CD14-positive monocyte (primary cell): ENCODE measurements around the gene MYO7A. TPM values are rescaled to one million over a fixed set of nuclear protein-coding genes. Genes with fewer than 3 reads are reported as not detected.

Experiments used
- DNase-seq, 3 donors: peaks; one replicate each; pipeline ENCODE4 v3.0.0-alpha.2; 2011 to 2022
- H2AFZ ChIP-seq: 2 replicates; pipeline ENCODE4 v1.6.0; 2012; ENCODE audit warnings: mild to moderate bottlenecking, low read depth, low read length, inconsistent platforms; ENCODE audit not compliant: insufficient read depth, poor library complexity, severe bottlenecking
- H3K27ac ChIP-seq, 2 donors: 1 replicate in 1 of 2; 2 replicates in 1 of 2; pipeline ENCODE4 v1.5.1; 2012 to 2013; ENCODE audit warnings: low read length in 2 of 2, control low read depth in 1 of 2, inconsistent platforms in 1 of 2, low read depth in 1 of 2, mild to moderate bottlenecking in 1 of 2
- H3K27me3 ChIP-seq, 2 donors: one replicate each; pipeline versions ENCODE4 v1.6.0 to v1.6.1; 2011 to 2013; ENCODE audit warnings: low read length in 2 of 2; ENCODE audit not compliant: control insufficient read depth in 2 of 2, insufficient read depth in 2 of 2
- H3K36me3 ChIP-seq, 2 donors: replicated peaks in 1 of 2; 1 replicate in 1 of 2; 2 replicates in 1 of 2; pipeline versions ENCODE4 v1.5.1 to v1.6.1; 2012 to 2013; ENCODE audit warnings: low read length in 2 of 2, control low read depth in 1 of 2, inconsistent platforms in 1 of 2, mild to moderate bottlenecking in 1 of 2; ENCODE audit not compliant: insufficient read depth in 2 of 2, control insufficient read depth in 1 of 2
- H3K4me1 ChIP-seq, 2 donors: 1 replicate in 1 of 2; 2 replicates in 1 of 2; pipeline versions ENCODE4 v1.5.1 to v1.6.1; 2012 to 2013; ENCODE audit warnings: low read length in 2 of 2, control low read depth in 1 of 2, inconsistent platforms in 1 of 2, mild to moderate bottlenecking in 1 of 2, moderate library complexity in 1 of 2; ENCODE audit not compliant: insufficient read depth in 2 of 2, control insufficient read depth in 1 of 2
- H3K4me2 ChIP-seq: replicated peaks from 2 replicates; pipeline ENCODE3; 2012; ENCODE audit warnings: low read length, moderate library complexity, mild to moderate bottlenecking; ENCODE audit not compliant: poor library complexity, severe bottlenecking; ENCODE audit errors: extremely low read depth
- H3K4me3 ChIP-seq, 3 experiments: fragments of 200-600 bp in 1 of 3; sonication (generic) in 1 of 3; replicated peaks in 1 of 3; 1 replicate in 2 of 3; 2 replicates in 1 of 3; pipeline ENCODE4 v1.5.1; 2011 to 2013; ENCODE audit warnings: low read length in 3 of 3, mild to moderate bottlenecking in 3 of 3, control low read depth in 2 of 3, low read depth in 2 of 3, inconsistent platforms in 1 of 3, moderate library complexity in 1 of 3
- H3K79me2 ChIP-seq: 2 replicates; pipeline ENCODE4 v1.6.0; 2012; ENCODE audit warnings: mild to moderate bottlenecking, control low read depth, inconsistent platforms, low read length, moderate library complexity; ENCODE audit not compliant: insufficient read depth
- H3K9ac ChIP-seq: 2 replicates; pipeline ENCODE4 v1.6.0; 2017; ENCODE audit warnings: low read length, mild to moderate bottlenecking; ENCODE audit not compliant: insufficient read depth, poor library complexity, severe bottlenecking
- H3K9me3 ChIP-seq, 2 donors: replicated peaks in 1 of 2; 1 replicate in 1 of 2; 2 replicates in 1 of 2; pipeline versions ENCODE4 v1.5.1 to v1.6.1; 2012 to 2013; ENCODE audit warnings: low read length in 2 of 2, control low read depth in 1 of 2; ENCODE audit not compliant: control insufficient read depth in 1 of 2, insufficient read depth in 1 of 2
- H4K20me1 ChIP-seq: 2 replicates; pipeline ENCODE4 v1.6.0; 2012; ENCODE audit warnings: mild to moderate bottlenecking, low read length, control low read depth, moderate library complexity; ENCODE audit not compliant: insufficient read depth
- H3K27ac Mint-ChIP-seq, 7 donors: one replicate each; pipeline ENCODE4 v1.8.0; 2020; ENCODE audit warnings: mild to moderate bottlenecking in 7 of 7, mixed read lengths in 7 of 7, moderate library complexity in 6 of 7, inconsistent platforms in 2 of 7
- H3K27me3 Mint-ChIP-seq, 3 donors: one replicate each; pipeline ENCODE4 v1.8.0; 2021 to 2022; ENCODE audit warnings: low read depth in 3 of 3, mild to moderate bottlenecking in 3 of 3, mixed read lengths in 3 of 3, moderate library complexity in 3 of 3, inconsistent platforms in 1 of 3
- H3K36me3 Mint-ChIP-seq, 2 donors: one replicate each; pipeline ENCODE4 v1.8.0; 2020; ENCODE audit warnings: mixed read lengths in 2 of 2, inconsistent platforms in 1 of 2, mild to moderate bottlenecking in 1 of 2
- H3K4me1 Mint-ChIP-seq: one replicate; pipeline ENCODE4 v1.8.0; 2020; ENCODE audit warnings: mild to moderate bottlenecking, mixed read lengths
- H3K4me3 Mint-ChIP-seq, 2 donors: one replicate each; pipeline ENCODE4 v1.8.0; 2020; ENCODE audit warnings: mild to moderate bottlenecking in 2 of 2, mixed read lengths in 2 of 2, moderate library complexity in 1 of 2
- H3K9me3 Mint-ChIP-seq, 7 donors: one replicate each; pipeline ENCODE4 v1.8.0; 2020 to 2022; ENCODE audit warnings: mixed read lengths in 7 of 7, mild to moderate bottlenecking in 6 of 7, moderate library complexity in 6 of 7, inconsistent platforms in 2 of 7
- WGBS: methylation state at CpG from one replicate; pipeline ENCODE4 v1.1.5; 2013; ENCODE audit warnings: missing lambda C conversion rate; ENCODE audit not compliant: insufficient coverage; 5-methylcytosine and 5-hydroxymethylcytosine counted together
- intact Hi-C, 2 donors: fragments of 100-400 bp; cut with micrococcal nuclease; formaldehyde crosslinking; loops; one replicate each; pipeline versions ENCODE4 v1.15.0 to v1.15.1; 2023
- polyA plus RNA-seq, 3 donors: library from polyadenylated mRNA; depleted of rRNA in 1 of 3; unstranded in 2 of 3; stranded (reverse) in 1 of 3; fragments of 300-500 nt in 2 of 3; fragments of >200 nt in 1 of 3; fragmentation: Illumina TruSeq in 2 of 3; gene quantifications; 1 replicate in 2 of 3; 2 replicates in 1 of 3; pipeline ENCODE4 v1.2.3, GENCODE V29; 2012 to 2021
- TF ChIP-seq, protein P1 (sequence below): fragments of 200-600 bp; IDR thresholded peaks from one replicate; pipeline ENCODE4 v1.8.0; 2022; ENCODE audit warnings: antibody characterized with exemption, mild to moderate bottlenecking

Gene MYO7A
- polyA plus RNA-seq, 3 donors, result 3.5 to 7.8 (median 3.6) TPM

GRCh38 chr11:77093987-77094840, 33.8 kb upstream of the MYO7A start:
- intact Hi-C loops, result no loop called here
- Histone ChIP-seq H3K79me2 (no peaks in the 10 kb centered on the region), H3K36me3 (no peaks in the 10 kb centered on the region), H3K4me1 (no peaks in the 10 kb centered on the region), H2AFZ (no peak overlapping the region), H4K20me1 (no peaks in the 10 kb centered on the region), H3K9ac (no peak overlapping the region), H3K27me3 (no peaks in the 10 kb centered on the region), H3K4me3 (no peak overlapping the region), H3K4me2 (no peak overlapping the region), H3K9me3 (no peaks in the 10 kb centered on the region), H3K27ac (no peak overlapping the region)
- H3K27me3 Mint-ChIP-seq, result peaks cover 0 to 2% (median 2%) of the 10 kb centered on the region in 3 donors
- H3K9me3 Mint-ChIP-seq, result no peaks in the 10 kb centered on the region
- TF ChIP-seq, protein P1, sequence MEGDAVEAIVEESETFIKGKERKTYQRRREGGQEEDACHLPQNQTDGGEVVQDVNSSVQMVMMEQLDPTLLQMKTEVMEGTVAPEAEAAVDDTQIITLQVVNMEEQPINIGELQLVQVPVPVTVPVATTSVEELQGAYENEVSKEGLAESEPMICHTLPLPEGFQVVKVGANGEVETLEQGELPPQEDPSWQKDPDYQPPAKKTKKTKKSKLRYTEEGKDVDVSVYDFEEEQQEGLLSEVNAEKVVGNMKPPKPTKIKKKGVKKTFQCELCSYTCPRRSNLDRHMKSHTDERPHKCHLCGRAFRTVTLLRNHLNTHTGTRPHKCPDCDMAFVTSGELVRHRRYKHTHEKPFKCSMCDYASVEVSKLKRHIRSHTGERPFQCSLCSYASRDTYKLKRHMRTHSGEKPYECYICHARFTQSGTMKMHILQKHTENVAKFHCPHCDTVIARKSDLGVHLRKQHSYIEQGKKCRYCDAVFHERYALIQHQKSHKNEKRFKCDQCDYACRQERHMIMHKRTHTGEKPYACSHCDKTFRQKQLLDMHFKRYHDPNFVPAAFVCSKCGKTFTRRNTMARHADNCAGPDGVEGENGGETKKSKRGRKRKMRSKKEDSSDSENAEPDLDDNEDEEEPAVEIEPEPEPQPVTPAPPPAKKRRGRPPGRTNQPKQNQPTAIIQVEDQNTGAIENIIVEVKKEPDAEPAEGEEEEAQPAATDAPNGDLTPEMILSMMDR, result no peak
- no peak overlapping the region for H3K27ac Mint-ChIP-seq
- no peak overlapping the region for H3K4me3 Mint-ChIP-seq
- H3K36me3 Mint-ChIP-seq, result no peaks in the 10 kb centered on the region
- no peaks in the 10 kb centered on the region for H3K4me1 Mint-ChIP-seq
- no peak for DNase-seq
- WGBS, result 100% methylated on average over 2 of the region's 6 CpGs

- H3K9me3 ChIP-seq, result no peaks in the 10 kb centered on the region
- DNase-seq, result no peak
- TF ChIP-seq, protein P1, result no peak
- H3K27me3 ChIP-seq, result no peaks in the 10 kb centered on the region
- Mint-ChIP-seq H3K4me1 (no peaks in the 10 kb centered on the region), H3K4me3 (no peak overlapping the region), H3K9me3 (peaks cover 0 to 6% (median 0%) of the 10 kb centered on the region in 7 donors), H3K27ac (no peak overlapping the region), H3K27me3 (peaks cover 0 to 2% (median 2%) of the 10 kb centered on the region in 3 donors), H3K36me3 (no peaks in the 10 kb centered on the region)
- no peak overlapping the region for H3K4me2 ChIP-seq
- intact Hi-C loops, result no loop called here
- no peak overlapping the region for H3K4me3 ChIP-seq
- no peaks in the 10 kb centered on the region for H4K20me1 ChIP-seq
- WGBS, result 94% methylated on average over 5 of the region's 7 CpGs
- no peaks in the 10 kb centered on the region for H3K79me2 ChIP-seq
- H3K27ac ChIP-seq, result no peak overlapping the region
- no peaks in the 10 kb centered on the region for H3K36me3 ChIP-seq
- no peak overlapping the region for H2AFZ ChIP-seq
- no peak overlapping the region for H3K9ac ChIP-seq
- no peaks in the 10 kb centered on the region for H3K4me1 ChIP-seq
Observed at GRCh38 chr11:77094841-77095365, 33.1 kb upstream of the MYO7A start.
